Loucy (cell line): ENCODE results near the gene ACAN.

Experiments used
- CTCF ChIP-seq: fragments of 200-600 bp; sonication (generic); conservative IDR thresholded peaks from 2 replicates; pipeline ENCODE4 v1.5.1; 2014; ENCODE audit warnings: mild to moderate bottlenecking, antibody characterized with exemption, low read length
- EZH2phosphoT487 ChIP-seq: fragments of 200-600 bp; IDR thresholded peaks from 2 replicates; pipeline ENCODE4 v1.6.1; 2018; ENCODE audit warnings: antibody characterized with exemption, mild to moderate bottlenecking, moderate library complexity, borderline replicate concordance

- TF ChIP-seq EZH2phosphoT487 (no peak), CTCF (no peak)
Observed at GRCh38 chr15:88865498-88866099, 62.4 kb downstream of the ACAN start.
